GM10266 (cell line): ENCODE data around the gene FGD5.

ENCODE experiments used
- DNase-seq: peaks from one replicate; pipeline ENCODE4 v3.0.0; 2012; ENCODE audit errors: extremely low spot score
- CTCF ChIP-seq: IDR thresholded peaks from 2 replicates; pipeline ENCODE4 v1.5.1; 2012; ENCODE audit warnings: mild to moderate bottlenecking, low read depth; ENCODE audit not compliant: control insufficient read depth, insufficient read depth; ENCODE audit errors: missing control alignments

FGD5 gene

GRCh38 chr3:14858105-14858504, 39.3 kb downstream of the FGD5 start:
- DNase-seq, result no peak
- TF ChIP-seq CTCF, result no peak

- no peak for DNase-seq
- TF ChIP-seq CTCF, result no peak
Measured at GRCh38 chr3:14859880-14860279, 41.1 kb downstream of the FGD5 start.

GRCh38 chr3:14861031-14861430, 42.3 kb downstream of the FGD5 start:
- no peak for TF ChIP-seq CTCF
- no peak for DNase-seq

GRCh38 chr3:14861446-14862302, 42.9 kb downstream of the FGD5 start:
- DNase-seq, result no peak
- TF ChIP-seq CTCF, result no peak

- no peak for DNase-seq
- TF ChIP-seq CTCF, result no peak
Measured at GRCh38 chr3:14862303-14862660, 43.5 kb downstream of the FGD5 start.

GRCh38 chr3:14862661-14863230, 44.0 kb downstream of the FGD5 start:
- no peak for DNase-seq
- TF ChIP-seq CTCF, result no peak

- no peak for DNase-seq
- TF ChIP-seq CTCF, result peak; percentile 36
Measured at GRCh38 chr3:14863333-14864100, 44.8 kb downstream of the FGD5 start.
